ENCODE measurements around the gene RPTOR. TPM values are rescaled to one million over a fixed set of nuclear protein-coding genes. Genes with fewer than 3 reads are reported as not detected.

Gene RPTOR
- total RNA-seq, 1 experiment from 2014 or later: 58.0 TPM

DNA sequence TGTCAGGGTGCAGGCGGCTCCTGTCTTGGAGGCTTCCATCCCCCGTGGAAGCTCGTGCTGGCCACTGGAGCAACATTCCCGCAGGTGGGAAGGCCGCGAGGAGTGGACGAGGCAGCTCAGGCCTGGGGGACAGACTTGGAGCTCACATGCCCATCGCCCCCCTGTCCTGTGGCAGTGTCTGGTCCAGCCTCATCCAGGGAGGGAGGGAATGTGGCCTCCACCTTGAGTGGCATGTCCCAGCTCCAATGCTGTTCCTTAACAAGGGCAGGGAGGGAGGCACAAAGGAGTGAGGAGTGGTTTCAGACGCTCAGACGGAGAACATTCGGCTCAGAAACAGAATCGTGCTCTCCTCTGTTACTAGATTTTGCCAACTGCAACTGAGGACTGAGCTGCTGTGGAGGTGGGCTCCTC is 287.6 kb downstream of the RPTOR start:
- no TSS peak for BruUV-seq (replicated peaks)
- ChIA-PET POLR2A (no interaction called here), CTCF (no interaction called here)
- Histone ChIP-seq H3K9me3 (ENCODE audit: control insufficient read depth, insufficient read depth, low read depth, low read length) (no peaks in the 10 kb centered on the region), H3K27ac (ENCODE audit: low read length) (peak overlapping the region; percentile 84), H3K4me3 (ENCODE audit: low read depth in 2 of 2, low read length in 2 of 2) (peak overlapping the region; percentile 33 to 63), H3K27me3 (ENCODE audit: control insufficient read depth, insufficient read depth, low read length) (no peaks in the 10 kb centered on the region), H3K36me3 (ENCODE audit: control insufficient read depth, insufficient read depth, low read length) (no peaks in the 10 kb centered on the region), H3K4me1 (ENCODE audit: control insufficient read depth, insufficient read depth, low read length) (peaks cover 15% of the 10 kb centered on the region)
- DNase-seq (ENCODE audit: low read depth, low spot score): no peak
- intact Hi-C loops (cut with micrococcal nuclease; ENCODE audit: unreplicated experiment): no loop called here
- in situ Hi-C loops (cut with HindIII; ENCODE audit: low pct_unique_long_range_greater_than_20kb, low sequenced_read_pairs): no loop called here
- TF ChIP-seq SIN3A (IDR thresholded peaks at IDR 0.05; ENCODE audit: borderline replicate concordance, insufficient read depth, low read depth, low read length) (no peak), REST (IDR thresholded peaks at IDR 0.05; ENCODE audit: insufficient read depth in 1 of 2, low read depth in 2 of 2, low read length in 1 of 2) (no peak), TCF7L2 (IDR thresholded peaks at IDR 0.05; ENCODE audit: low read depth, low read length) (no peak), POLR2AphosphoS5 (IDR thresholded peaks at IDR 0.05; ENCODE audit: low read depth, low read length) (no peak)
- TF ChIP-seq, protein P1, sequence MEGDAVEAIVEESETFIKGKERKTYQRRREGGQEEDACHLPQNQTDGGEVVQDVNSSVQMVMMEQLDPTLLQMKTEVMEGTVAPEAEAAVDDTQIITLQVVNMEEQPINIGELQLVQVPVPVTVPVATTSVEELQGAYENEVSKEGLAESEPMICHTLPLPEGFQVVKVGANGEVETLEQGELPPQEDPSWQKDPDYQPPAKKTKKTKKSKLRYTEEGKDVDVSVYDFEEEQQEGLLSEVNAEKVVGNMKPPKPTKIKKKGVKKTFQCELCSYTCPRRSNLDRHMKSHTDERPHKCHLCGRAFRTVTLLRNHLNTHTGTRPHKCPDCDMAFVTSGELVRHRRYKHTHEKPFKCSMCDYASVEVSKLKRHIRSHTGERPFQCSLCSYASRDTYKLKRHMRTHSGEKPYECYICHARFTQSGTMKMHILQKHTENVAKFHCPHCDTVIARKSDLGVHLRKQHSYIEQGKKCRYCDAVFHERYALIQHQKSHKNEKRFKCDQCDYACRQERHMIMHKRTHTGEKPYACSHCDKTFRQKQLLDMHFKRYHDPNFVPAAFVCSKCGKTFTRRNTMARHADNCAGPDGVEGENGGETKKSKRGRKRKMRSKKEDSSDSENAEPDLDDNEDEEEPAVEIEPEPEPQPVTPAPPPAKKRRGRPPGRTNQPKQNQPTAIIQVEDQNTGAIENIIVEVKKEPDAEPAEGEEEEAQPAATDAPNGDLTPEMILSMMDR (IDR thresholded peaks at IDR 0.05): no peak
- ATAC-seq: peak; percentile 54

DNA sequence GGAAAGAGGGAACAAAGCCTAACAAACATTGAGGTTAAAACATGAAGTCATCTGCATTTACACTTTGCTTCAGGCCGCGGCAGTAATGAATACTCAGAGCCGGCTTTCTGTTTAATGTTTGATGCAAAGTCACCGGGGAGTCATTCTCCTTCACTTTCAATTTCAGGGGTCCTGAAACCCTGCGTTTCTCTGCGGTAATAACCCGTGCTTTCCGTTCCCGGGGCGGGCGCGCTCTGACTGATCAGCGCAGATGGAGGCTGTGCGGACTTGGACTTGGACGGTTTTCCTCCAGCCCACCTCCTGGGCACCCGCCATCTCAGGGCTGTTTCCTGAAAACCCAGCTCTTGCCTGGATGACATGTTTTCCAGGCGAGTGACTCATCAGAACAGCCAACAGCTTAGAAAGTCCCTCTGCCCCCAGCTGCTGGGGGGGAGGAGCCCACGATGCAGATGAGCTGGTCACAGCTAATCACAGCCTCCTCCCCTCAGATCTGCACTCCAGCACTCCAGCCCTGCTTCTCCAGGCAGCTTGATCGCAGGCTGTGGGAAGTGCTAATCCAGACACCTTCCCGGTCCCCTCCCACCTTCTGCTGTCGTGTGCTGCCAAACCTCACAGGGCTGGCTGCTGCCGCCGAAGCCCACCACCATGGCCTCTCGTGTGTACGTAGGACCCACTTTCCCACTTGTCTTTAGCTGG is 288.4 kb downstream of the RPTOR start:
- H3K4me1 ChIP-seq (ENCODE audit: control insufficient read depth, insufficient read depth, low read length): peaks cover 13% of the 10 kb centered on the region
- TF ChIP-seq SIN3A (IDR thresholded peaks at IDR 0.05; ENCODE audit: borderline replicate concordance, insufficient read depth, low read depth, low read length) (no peak), POLR2AphosphoS5 (IDR thresholded peaks at IDR 0.05; ENCODE audit: low read depth, low read length) (peak; percentile 63; the same call in 1 of the 2 replicates)
- TF ChIP-seq, protein P1 (IDR thresholded peaks at IDR 0.05): no peak
- DNase-seq (ENCODE audit: low read depth, low spot score) (peak; percentile 77), ATAC-seq (peak; percentile 96)
- in situ Hi-C loops (cut with HindIII; ENCODE audit: low pct_unique_long_range_greater_than_20kb, low sequenced_read_pairs) (no loop called here), intact Hi-C loops (cut with micrococcal nuclease; ENCODE audit: unreplicated experiment) (no loop called here)
- POLR2A ChIA-PET: no interaction called here
- no TSS peak for BruUV-seq (replicated peaks)
- H3K27ac ChIP-seq (ENCODE audit: low read length): peak overlapping the region; percentile 84
- peak overlapping the region; percentile 33 to 63 for H3K4me3 ChIP-seq (ENCODE audit: low read depth in 2 of 2, low read length in 2 of 2)
- no peaks in the 10 kb centered on the region for H3K9me3 ChIP-seq (ENCODE audit: control insufficient read depth, insufficient read depth, low read depth, low read length)
- no peaks in the 10 kb centered on the region for H3K27me3 ChIP-seq (ENCODE audit: control insufficient read depth, insufficient read depth, low read length)
- no peaks in the 10 kb centered on the region for H3K36me3 ChIP-seq (ENCODE audit: control insufficient read depth, insufficient read depth, low read length)
- CTCF ChIA-PET: no interaction called here
